Activated CD8-positive, alpha-beta memory T cell treated with anti-CD3 and anti-CD28 coated beads, Interleukin-2, amount 50 U/mL, for 1 hour (primary cell): ENCODE data around the gene CYBC1.
"Not testable (repeated sequence)": the region's sequence is repeated elsewhere in the genome, so short reads cannot be mapped to it uniquely, and the experiment has no call there.

Experiments used
- DNase-seq: peaks from one replicate; pipeline ENCODE4 v3.0.0-alpha.2; 2020; ENCODE audit errors: extremely low read depth

The CYBC1 gene

GRCh38 chr17:82435601-82436583 is 14.7 kb downstream of the CYBC1 start:
- no peak for DNase-seq

GRCh38 chr17:82435103-82435502 is 15.4 kb downstream of the CYBC1 start:
- no peak for DNase-seq

GRCh38 chr17:82434216-82434565 is 16.4 kb downstream of the CYBC1 start:
- no peak for DNase-seq

GRCh38 chr17:82433560-82434215 is 16.9 kb downstream of the CYBC1 start:
- no peak for DNase-seq

GRCh38 chr17:82432017-82432416 is 18.5 kb downstream of the CYBC1 start:
- DNase-seq: no peak

GRCh38 chr17:82429824-82430223 is 20.7 kb downstream of the CYBC1 start:
- DNase-seq: no peak

GRCh38 chr17:82428546-82428945 is 22.0 kb downstream of the CYBC1 start:
- no peak for DNase-seq

GRCh38 chr17:82424863-82425159 is 25.7 kb downstream of the CYBC1 start:
- no peak for DNase-seq

GRCh38 chr17:82424001-82424862 is 26.3 kb downstream of the CYBC1 start:
- DNase-seq: no peak

- DNase-seq: no peak
Observed at GRCh38 chr17:82419540-82419939, 31.0 kb downstream of the CYBC1 start.

GRCh38 chr17:82418001-82418986 is 32.3 kb downstream of the CYBC1 start, which contains the start of the genes HEXD and OGFOD3:
Gene HEXD, plus strand, starts transcription at chr17:82418347. Its CDS starts 1,453 bp downstream, at chr17:82419800.
Gene OGFOD3, minus strand, starts transcription at chr17:82418586. Its CDS starts 101 bp downstream, at chr17:82418485.
- peak; percentile 50 for DNase-seq

GRCh38 chr17:82416771-82417170 is 33.8 kb downstream of the CYBC1 start:
- no peak for DNase-seq

- DNase-seq: no peak
Observed at GRCh38 chr17:82416264-82416663, 34.3 kb downstream of the CYBC1 start.

- DNase-seq: no peak
Observed at GRCh38 chr17:82415786-82416185, 34.8 kb downstream of the CYBC1 start.

- DNase-seq: no peak
Observed at GRCh38 chr17:82415336-82415735, 35.2 kb downstream of the CYBC1 start.

- DNase-seq: peak; percentile 37
Observed at GRCh38 chr17:82414548-82415281, 35.8 kb downstream of the CYBC1 start.

GRCh38 chr17:82412535-82413520 is 37.7 kb downstream of the CYBC1 start:
- DNase-seq: no peak

- not testable (repeated sequence) for DNase-seq
Observed at GRCh38 chr17:82412081-82412480, 38.5 kb downstream of the CYBC1 start.
